A673 (cell line): ENCODE measurements around the gene ACTN4.

ENCODE experiments used
- EZH2 ChIP-seq: fragments of 200-600 bp; sonication (generic); IDR thresholded peaks from 2 replicates; pipeline ENCODE4 v1.6.1; 2017; ENCODE audit warnings: borderline replicate concordance, low read depth, mild to moderate bottlenecking, mixed read lengths, antibody characterized with exemption, low read length; ENCODE audit not compliant: poor library complexity, severe bottlenecking
- TF ChIP-seq, protein P1 (sequence below): fragments of 300-800, 200-600 bp; sonication (generic); conservative IDR thresholded peaks from 2 replicates; pipeline ENCODE4 v1.5.1; 2017; ENCODE audit warnings: low read depth, mild to moderate bottlenecking, antibody characterized with exemption, low read length, moderate library complexity, mixed read lengths

DNA sequence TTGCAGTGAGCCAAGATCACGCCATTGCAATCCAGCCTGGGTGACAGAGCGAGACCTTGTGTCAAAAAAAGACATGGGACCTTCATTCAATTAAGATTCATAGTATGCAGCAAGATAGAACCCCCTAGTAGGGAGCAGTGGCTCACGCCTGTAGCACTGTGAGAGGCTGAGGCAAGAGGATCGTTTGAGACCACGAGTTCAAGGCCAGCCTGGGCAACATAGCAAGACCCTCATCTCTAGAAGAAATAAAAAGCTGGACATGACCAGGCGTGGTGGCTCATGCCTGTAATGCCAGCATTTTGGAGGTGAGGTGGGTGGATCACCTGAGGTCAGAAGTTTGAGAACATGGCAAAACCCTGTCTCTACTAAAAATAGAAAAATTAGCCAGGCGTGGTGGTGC, 133.0 kb downstream of the ACTN4 start:
- TF ChIP-seq, protein P1, sequence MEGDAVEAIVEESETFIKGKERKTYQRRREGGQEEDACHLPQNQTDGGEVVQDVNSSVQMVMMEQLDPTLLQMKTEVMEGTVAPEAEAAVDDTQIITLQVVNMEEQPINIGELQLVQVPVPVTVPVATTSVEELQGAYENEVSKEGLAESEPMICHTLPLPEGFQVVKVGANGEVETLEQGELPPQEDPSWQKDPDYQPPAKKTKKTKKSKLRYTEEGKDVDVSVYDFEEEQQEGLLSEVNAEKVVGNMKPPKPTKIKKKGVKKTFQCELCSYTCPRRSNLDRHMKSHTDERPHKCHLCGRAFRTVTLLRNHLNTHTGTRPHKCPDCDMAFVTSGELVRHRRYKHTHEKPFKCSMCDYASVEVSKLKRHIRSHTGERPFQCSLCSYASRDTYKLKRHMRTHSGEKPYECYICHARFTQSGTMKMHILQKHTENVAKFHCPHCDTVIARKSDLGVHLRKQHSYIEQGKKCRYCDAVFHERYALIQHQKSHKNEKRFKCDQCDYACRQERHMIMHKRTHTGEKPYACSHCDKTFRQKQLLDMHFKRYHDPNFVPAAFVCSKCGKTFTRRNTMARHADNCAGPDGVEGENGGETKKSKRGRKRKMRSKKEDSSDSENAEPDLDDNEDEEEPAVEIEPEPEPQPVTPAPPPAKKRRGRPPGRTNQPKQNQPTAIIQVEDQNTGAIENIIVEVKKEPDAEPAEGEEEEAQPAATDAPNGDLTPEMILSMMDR, result no peak
- no peak for TF ChIP-seq EZH2
